HEK293 (cell line): ENCODE data around the gene ATP6V0A4.

Experiments used
- CTCF ChIP-seq: fragments of 450-650 bp; formaldehyde crosslinking; IDR thresholded peaks from 2 replicates; pipeline ENCODE4 v1.5.1; 2016; ENCODE audit warnings: missing biosample characterization, missing genetic modification characterization
- ZNF510 ChIP-seq: fragments of 450-650 bp; formaldehyde crosslinking; IDR thresholded peaks from 2 replicates; pipeline ENCODE4 v1.5.1; 2018; ENCODE audit warnings: mild to moderate bottlenecking, missing genetic modification characterization, missing biosample characterization; ENCODE audit not compliant: insufficient replicate concordance
- ZNF707 ChIP-seq: fragments of 450-650 bp; formaldehyde crosslinking; IDR thresholded peaks from 2 replicates; pipeline ENCODE4 v1.5.1; 2016; ENCODE audit warnings: missing biosample characterization, missing genetic modification characterization
- ZNF76 ChIP-seq: fragments of 450-650 bp; formaldehyde crosslinking; IDR thresholded peaks from 2 replicates; pipeline ENCODE4; 2016; ENCODE audit warnings: low read depth, missing biosample characterization, missing genetic modification characterization, borderline replicate concordance

- no peak for TF ChIP-seq ZNF510 (tag by site-specific recombination)
- TF ChIP-seq CTCF (tag by site-specific recombination), result no peak
- no peak for TF ChIP-seq ZNF707
- no peak for TF ChIP-seq ZNF76 (tag by site-specific recombination)
Measured at GRCh38 chr7:138755331-138755747, 42.7 kb downstream of the ATP6V0A4 start.
